HG03095 (cell line): ENCODE measurements around the gene PCGF5.
"Not testable (repeated sequence)": the region's sequence is repeated elsewhere in the genome, so short reads cannot be mapped to it uniquely, and the experiment has no call there.

Experiments
- ATAC-seq: cut with Tn5 transposase; IDR thresholded peaks from one replicate; pipeline ENCODE4 v1.9.1; 2021; ENCODE audit warnings: moderate library complexity; ENCODE audit not compliant: unreplicated experiment

The PCGF5 gene

DNA sequence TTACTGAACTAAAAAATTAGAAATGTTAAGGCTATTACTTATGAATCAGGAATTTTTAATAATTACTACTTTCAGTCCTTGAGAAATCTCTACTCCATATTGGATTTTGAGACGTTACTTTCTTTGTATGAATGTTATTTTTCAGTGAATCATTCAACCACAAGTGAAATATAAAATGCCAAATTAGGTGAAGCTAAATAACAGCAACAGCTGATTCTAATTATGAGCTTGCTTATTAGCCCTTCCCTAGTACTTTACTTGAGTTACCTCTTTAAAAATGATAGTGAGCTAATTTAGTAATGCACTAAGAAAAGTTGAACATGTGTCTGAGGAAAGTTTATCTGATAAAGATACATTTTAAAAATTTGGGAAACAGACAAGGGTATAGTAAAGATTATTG, 51.4 kb downstream of the PCGF5 start:
- ATAC-seq: no peak

DNA sequence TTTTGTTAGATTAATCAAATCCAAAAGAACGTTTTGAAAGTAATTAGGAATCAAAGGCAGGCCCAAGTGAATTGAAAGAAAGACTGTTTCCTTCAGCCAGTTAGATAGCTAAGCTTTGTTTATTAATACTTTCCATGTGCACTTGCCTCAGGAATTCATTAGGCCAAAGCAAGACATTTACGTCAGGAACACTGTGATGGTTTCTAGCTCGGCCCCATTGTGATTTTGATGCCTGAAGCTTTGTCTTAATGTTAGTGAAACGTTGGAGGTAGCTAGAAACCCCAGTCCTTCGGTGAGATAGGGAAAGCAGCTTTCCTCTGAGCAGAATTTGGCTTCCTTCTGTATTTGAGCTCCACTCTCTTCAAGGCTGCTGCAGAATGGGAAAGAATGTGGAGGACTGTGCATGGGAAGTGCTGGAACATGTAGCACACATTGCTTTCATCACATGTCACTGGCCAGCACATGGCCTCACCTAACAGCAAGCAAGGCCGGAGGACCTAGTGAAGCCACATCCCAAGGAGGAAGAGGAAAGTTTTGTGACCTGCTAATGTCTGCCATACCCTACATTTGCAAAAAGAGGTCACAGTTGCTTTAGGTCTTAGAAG, 64.1 kb downstream of the PCGF5 start:
- ATAC-seq: no peak

DNA sequence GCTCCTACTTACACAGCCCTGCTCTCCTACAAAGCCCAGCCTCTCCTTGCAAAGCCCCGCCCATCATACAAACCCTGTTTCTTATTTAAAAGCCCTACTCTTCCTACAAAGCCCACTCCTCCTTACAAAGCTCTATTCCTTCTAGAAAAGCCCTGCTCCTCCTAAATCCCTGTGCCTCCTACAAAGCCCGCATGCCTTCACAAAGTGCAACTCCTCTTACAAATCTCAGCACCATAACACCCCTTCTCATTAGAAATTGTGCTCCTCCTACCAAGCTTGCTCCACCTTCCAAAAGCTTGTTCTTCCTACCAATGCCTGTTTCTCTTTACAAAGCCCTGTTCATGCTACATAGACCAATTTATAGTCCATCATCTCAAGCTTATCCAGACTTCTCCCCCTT, 66.1 kb downstream of the PCGF5 start:
- no peak for ATAC-seq

GRCh38 chr10:91287276-91287675, 66.8 kb downstream of the PCGF5 start:
- ATAC-seq: no peak

DNA sequence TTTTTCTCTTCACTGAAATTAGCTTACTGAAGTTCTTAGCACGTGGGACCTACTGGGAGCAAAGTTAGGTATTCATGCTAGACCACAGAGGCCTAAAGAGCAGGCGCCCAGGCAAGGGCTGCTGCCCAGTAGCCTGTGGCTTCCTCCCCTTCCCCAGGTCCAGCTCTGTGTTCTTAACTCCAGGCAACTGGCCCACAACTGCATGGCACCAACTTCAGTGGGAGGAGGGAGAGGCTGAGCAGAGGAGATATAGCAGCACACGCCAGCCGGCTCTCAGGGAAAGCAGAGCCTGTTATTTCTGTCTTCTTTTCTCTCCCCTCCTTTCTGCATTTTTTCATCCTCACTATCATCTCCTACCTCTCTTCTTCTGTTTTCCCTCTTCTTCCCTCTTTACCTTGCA, 67.4 kb downstream of the PCGF5 start:
- ATAC-seq: no peak

DNA sequence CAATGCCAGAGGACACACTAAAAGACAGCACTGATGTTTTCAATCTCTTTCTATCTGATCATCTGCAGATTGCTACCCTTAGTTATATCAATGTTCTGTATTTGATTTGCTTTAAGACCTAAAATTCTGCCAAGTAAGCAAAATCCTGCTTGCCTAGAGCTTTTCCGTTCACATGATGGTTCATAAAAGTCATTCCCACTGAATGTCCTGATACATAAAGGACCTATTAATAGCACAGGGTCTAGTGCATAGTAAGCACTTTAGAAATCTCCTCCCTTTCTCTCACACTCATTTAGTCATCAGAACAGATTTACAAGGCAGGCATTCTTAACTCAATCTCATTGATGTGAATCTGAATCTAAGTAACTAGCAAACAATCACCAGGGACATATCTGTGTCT, 68.8 kb downstream of the PCGF5 start:
- no peak for ATAC-seq

- no peak for ATAC-seq
Measured at GRCh38 chr10:91290607-91291006, 70.1 kb downstream of the PCGF5 start.

GRCh38 chr10:91294134-91294906, 73.9 kb downstream of the PCGF5 start:
- ATAC-seq: no peak

DNA sequence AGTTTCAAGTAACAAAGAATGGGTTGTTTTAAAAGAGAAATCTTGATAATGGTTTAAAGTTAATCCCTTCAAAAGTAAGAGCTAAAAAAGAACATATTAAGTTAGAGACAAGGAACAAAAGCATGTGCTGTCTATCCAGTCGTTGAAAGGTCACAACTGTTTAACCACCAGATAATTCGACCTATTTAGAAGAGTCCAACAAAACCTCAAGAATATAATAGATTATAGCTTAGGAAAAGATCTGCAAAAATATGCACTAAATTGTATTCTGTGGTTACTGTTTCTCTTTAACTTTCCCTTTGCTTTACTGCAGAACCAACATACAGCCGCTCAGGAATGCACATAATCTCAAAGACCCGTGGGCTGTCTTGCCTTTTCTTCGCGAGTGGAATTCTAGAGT, 74.9 kb downstream of the PCGF5 start:
- no peak for ATAC-seq

DNA sequence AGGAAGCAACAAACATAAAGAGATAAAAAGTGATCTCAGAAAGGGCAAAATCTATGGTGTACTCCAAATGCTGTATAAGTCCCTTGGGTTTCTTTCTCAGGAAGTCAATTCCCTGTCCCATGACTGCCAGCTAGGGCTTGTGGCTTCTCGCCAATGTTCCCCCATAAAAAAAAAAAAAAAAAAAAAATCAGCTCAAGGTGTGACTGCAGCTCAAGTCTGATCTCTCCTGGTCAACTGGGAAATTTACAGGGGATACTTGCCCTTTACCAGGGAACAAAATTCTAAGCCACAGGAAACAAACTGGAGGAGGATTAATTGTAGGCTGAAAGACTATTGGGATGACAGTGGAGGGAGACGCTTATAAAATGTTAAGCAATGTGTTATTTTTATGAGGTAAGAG, 76.0 kb downstream of the PCGF5 start:
- ATAC-seq: no peak

DNA sequence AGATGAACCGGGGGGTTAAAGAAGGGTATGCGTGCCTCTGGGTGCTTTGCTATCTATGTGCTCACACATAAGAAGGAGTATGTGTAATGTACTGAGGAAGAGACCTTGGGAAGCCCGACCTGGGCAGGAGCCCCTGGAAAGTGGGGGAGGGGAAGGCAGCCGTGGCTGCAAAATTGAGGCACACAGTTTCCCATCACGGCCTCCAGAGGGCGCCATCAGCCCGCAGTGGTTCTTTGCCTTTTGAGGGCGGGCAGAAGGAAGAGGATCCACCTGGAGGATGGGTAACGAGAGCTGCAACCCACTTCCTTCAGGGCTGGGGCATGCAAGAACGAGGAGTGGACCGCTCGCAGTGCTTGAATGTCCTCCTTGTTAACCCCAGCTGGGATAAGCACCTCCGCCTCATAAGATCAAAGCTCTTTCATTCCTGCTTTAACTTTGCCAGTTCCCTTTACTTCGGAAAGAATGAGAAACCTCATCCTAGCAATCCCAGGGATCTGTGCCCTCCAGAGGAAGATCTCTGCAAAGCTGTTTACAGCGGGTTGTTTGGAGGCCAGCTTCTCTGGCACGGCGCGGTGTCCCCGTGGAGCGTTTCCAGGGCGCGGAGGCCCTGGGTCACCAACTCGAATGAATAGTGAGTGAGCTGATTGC, 77.9 kb downstream of the PCGF5 start:
- peak; percentile 77 for ATAC-seq

DNA sequence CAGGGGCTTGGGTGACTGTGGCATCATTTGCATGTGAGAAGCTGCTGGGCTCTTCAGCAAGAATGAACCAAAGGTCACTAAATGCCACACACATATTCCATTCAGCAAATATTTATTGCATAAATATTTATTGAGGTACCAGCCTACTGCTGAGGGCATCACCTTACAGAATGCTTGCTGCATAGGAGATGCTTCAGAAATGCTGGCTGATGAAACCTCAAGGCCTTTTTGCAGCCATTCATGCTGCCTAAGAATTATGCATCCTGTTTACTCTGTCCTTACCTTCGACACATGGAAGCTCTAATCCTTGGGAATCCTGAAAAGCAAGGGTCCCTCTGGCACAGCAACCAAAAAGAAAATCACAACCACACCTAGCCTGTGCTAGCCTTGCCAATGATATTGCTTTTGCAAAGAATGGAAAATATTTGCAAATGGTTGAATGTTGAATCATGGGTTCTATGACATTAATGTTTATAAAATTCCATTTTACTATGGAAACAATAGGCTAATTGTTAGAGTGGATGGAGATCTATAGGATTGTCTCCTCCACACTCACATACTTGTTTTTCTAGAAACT, 79.6 kb downstream of the PCGF5 start:
- no peak for ATAC-seq

DNA sequence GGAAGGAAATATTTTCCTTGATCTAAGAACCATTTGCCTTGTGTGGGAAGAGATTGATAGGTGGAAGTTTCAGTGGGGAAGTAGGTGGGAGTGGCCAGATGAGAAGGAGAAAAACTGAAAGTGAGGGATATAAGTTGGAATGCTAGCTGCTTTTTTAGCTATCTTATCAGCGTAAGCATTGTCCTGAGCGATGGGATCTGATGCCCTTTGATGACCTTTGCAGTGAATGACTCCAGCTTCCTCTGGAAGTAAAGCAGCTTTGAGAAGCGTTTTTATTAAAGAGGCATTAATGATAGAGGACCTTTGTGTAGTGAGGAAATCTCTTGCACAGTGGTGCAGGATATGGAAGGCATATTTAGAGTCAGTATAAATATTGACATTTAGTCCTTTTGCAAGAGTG, 82.5 kb downstream of the PCGF5 start:
- not testable (repeated sequence) for ATAC-seq

- ATAC-seq: not testable (repeated sequence)
Measured at GRCh38 chr10:91305979-91306378, 85.5 kb downstream of the PCGF5 start.

- ATAC-seq: no peak
Measured at GRCh38 chr10:91307489-91307888, 87.0 kb downstream of the PCGF5 start.

DNA sequence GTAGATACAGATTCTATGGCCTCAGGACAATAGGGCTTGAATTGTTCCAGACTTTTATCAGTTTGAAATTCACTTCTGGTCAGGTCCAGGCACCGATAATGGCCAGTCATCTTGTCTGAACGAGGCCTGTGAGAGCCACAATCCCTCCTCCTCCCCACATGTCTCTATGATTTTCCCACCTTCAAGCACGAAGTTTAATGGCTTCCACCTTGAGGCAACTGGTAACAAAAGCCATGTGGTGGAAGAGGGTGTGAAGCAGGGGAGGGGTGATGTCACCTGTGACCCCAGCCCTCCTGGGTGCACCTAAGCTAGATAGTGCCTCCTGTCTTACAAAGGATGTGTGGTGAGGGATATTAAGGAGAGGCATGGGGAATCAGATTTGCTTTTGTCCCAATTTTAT, 89.2 kb downstream of the PCGF5 start:
- ATAC-seq: no peak

DNA sequence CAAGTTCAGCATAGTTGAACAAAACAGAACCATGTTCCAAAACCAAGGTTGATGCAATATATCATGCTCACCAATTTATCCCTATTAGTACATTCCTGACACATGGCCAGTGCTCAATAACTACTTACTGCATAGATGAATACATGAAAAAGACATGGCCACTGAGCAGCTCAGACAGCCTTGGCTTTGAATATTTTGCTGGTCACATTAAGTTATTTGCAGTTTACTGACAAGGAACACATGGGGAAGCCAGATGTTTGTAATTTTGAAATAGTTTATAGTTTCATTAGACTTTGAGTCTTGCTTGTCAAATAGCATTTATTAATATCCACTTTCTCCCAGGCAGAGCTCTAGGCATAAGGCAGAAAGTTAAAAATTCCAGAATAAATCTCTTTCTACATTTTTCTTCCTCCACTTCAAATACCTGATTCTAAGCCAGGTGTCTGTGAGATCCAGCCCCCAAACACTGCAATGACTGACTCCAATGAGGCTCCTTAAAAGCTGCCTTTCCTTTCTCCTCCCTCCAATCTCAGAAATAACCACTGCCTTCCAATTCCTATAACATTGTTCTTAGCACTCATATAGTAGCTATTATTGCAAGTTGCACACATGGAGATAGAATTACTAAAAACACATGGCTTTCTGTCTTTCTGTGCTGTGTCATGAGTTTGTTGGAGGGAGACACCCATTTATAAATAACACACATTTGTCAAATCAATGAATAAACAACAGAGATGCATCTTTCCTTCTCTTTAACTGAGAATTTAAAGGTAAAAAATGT, 91.3 kb downstream of the PCGF5 start:
- ATAC-seq: no peak

DNA sequence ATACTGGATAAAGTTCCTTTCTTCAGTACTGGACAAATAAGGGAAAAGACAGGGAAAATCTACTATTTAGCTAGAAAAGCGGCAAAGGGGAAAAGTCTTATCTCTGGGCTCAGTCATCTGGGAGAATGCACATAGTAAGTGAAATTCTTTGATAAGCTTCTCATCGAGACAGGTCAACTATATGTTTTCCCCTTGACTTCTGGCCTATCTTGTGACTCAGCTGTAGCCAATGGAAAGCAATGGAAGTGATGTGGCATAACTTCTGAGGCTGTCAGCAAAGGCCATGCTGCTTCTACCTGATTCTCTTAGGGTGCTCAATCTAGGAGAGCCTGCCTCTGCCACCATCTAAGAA, 91.9 kb downstream of the PCGF5 start:
- ATAC-seq: no peak

- ATAC-seq: no peak
Measured at GRCh38 chr10:91313796-91314485, 93.5 kb downstream of the PCGF5 start.

GRCh38 chr10:91316486-91316885, 96.0 kb downstream of the PCGF5 start:
- no peak for ATAC-seq

DNA sequence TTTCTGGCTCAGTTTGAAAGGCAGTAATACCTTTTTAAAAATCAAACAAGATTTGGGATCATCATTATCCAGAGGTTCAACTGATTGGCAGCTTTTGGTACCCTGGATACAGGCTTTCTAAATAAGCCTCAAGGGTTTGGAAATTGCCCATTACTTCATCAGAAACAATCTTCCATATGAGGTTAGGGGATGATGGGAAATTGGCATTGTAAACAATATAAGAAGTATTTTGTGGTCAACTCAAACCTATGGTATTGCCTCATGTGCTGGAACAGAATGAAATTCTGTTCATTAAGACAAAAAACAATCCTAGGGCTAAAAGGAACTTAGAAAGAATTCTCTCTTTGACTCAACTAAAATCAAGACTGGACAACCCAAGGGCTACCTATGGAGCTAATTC, 97.1 kb downstream of the PCGF5 start:
- no peak for ATAC-seq
